Hepatocyte (in vitro differentiated cells): ENCODE measurements around the gene ALG1L2. TPM values are rescaled to one million over a fixed set of nuclear protein-coding genes. Genes with fewer than 3 reads are reported as not detected.
"Not testable (repeated sequence)": the region's sequence is repeated elsewhere in the genome, so short reads cannot be mapped to it uniquely, and the experiment has no call there.

Source experiments
- DNase-seq: peaks from one replicate; pipeline ENCODE4 v3.0.0-alpha.2; 2016; ENCODE audit warnings: low spot score
- H2AFZ ChIP-seq: fragments of 200-600 bp; sonication (generic); 2 replicates; pipeline ENCODE4 v1.6.0; 2016; ENCODE audit warnings: antibody characterized with exemption, mild to moderate bottlenecking
- H3K27ac ChIP-seq: fragments of 200-600 bp; sonication (generic); 2 replicates; pipeline ENCODE4 v1.5.1; 2016; ENCODE audit warnings: mild to moderate bottlenecking
- H3K27me3 ChIP-seq: fragments of 200-600 bp; sonication (generic); 2 replicates; pipeline ENCODE4 v1.6.1; 2016
- H3K36me3 ChIP-seq: fragments of 200-600 bp; sonication (generic); replicated peaks from 2 replicates; pipeline ENCODE4 v1.5.1; 2016; ENCODE audit warnings: low read depth; ENCODE audit not compliant: insufficient read depth
- H3K4me1 ChIP-seq: fragments of 200-600 bp; sonication (generic); 2 replicates; pipeline ENCODE4 v1.5.1; 2016; ENCODE audit warnings: mild to moderate bottlenecking, moderate library complexity; ENCODE audit not compliant: insufficient read depth
- H3K4me2 ChIP-seq: fragments of 200-600 bp; sonication (generic); 2 replicates; pipeline ENCODE4 v1.6.0; 2016
- H3K4me3 ChIP-seq: fragments of 200-600 bp; sonication (generic); 2 replicates; pipeline ENCODE4 v1.5.1; 2016; ENCODE audit warnings: mild to moderate bottlenecking
- H3K79me2 ChIP-seq: fragments of 200-600 bp; sonication (generic); 2 replicates; pipeline ENCODE4 v1.6.0; 2017; ENCODE audit warnings: mild to moderate bottlenecking
- H3K9me2 ChIP-seq: fragments of 200-600 bp; sonication (generic); replicated peaks from 2 replicates; pipeline ENCODE4 v1.6.0; 2017; ENCODE audit warnings: mild to moderate bottlenecking; ENCODE audit not compliant: insufficient read depth
- H3K9me3 ChIP-seq: fragments of 200-600 bp; sonication (generic); 2 replicates; pipeline ENCODE4 v1.5.1; 2016; ENCODE audit warnings: low read depth, mild to moderate bottlenecking
- H4K20me1 ChIP-seq: fragments of 200-600 bp; sonication (generic); 2 replicates; pipeline ENCODE4 v1.6.0; 2016; ENCODE audit warnings: mild to moderate bottlenecking; ENCODE audit not compliant: insufficient read depth, poor library complexity, severe bottlenecking
- WGBS: methylation state at CpG from one replicate; pipeline ENCODE4 v1.1.6; 2016; ENCODE audit warnings: low lambda C conversion rate; ENCODE audit errors: missing lambda C conversion rate; 5-methylcytosine and 5-hydroxymethylcytosine counted together
- polyA plus RNA-seq: library from polyadenylated mRNA; unstranded; fragments of >200 nt; fragmentation: Nextera tagmentation; extraction: Ambion mirVana; gene quantifications from 2 replicates; pipeline ENCODE4 v1.2.1, GENCODE V29; 2016
- total RNA-seq: library from RNA; depleted of rRNA; stranded (reverse); fragments of >200 nt; gene quantifications from 2 replicates; pipeline ENCODE4 v1.2.3, GENCODE V29; 2014

ALG1L2 gene
- total and polyA plus RNA-seq, 2 experiments from 2014 or later: 1.7 TPM; not detected in 1

- H3K27me3 ChIP-seq, H3K4me1 ChIP-seq, H4K20me1 ChIP-seq, H3K9me3 ChIP-seq, H3K9me2 ChIP-seq, H3K79me2 ChIP-seq, H3K36me3 ChIP-seq, H3K4me3 ChIP-seq, DNase-seq, H2AFZ ChIP-seq: not testable (repeated sequence)
- 64% methylated on average over 17 of the region's 17 CpGs for WGBS
- H3K27ac ChIP-seq: peak overlapping the region; percentile 88
- peak overlapping the region; percentile 49 for H3K4me2 ChIP-seq
These were observed 41.5 kb downstream of the ALG1L2 start for GRCh38 chr3:130122891-130123775.

DNA sequence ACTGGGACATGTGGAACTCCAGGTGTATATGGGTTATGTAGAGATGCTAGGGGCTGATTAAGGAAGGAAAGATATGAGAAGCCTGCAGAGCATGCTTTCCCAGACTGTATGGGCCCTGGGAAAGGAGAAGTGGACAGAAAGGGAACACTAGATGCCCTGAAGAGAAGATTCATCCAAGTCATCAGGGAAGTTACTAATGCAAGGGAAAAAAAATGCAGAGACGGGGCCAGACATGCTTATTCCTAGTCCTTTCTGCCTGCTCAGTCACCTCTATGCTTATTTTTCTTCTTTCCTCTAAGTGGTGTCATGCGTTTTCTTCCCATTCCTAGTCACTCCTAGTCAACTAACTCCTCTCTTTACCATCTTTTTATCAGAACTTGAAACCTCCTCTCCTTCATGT, 43.8 kb downstream of the ALG1L2 start:
- H2AFZ ChIP-seq, DNase-seq, H3K4me3 ChIP-seq, H3K27ac ChIP-seq, H3K27me3 ChIP-seq, H3K9me2 ChIP-seq, H3K36me3 ChIP-seq, H3K9me3 ChIP-seq, H4K20me1 ChIP-seq, H3K79me2 ChIP-seq, H3K4me1 ChIP-seq, H3K4me2 ChIP-seq: not testable (repeated sequence)
- WGBS: 89% methylated on average over 2 of the region's 2 CpGs

GRCh38 chr3:130136337-130136736, 54.7 kb downstream of the ALG1L2 start:
- H3K4me1 ChIP-seq, H3K36me3 ChIP-seq, H3K27ac ChIP-seq, H3K27me3 ChIP-seq, H3K4me2 ChIP-seq, H3K9me2 ChIP-seq, H2AFZ ChIP-seq, DNase-seq, H4K20me1 ChIP-seq, H3K79me2 ChIP-seq, H3K9me3 ChIP-seq, H3K4me3 ChIP-seq: not testable (repeated sequence)
- 68% methylated on average over 7 of the region's 7 CpGs for WGBS

- not testable (repeated sequence) for H3K9me2 ChIP-seq, H3K4me3 ChIP-seq, H3K27me3 ChIP-seq, H3K36me3 ChIP-seq, H3K79me2 ChIP-seq, H3K4me1 ChIP-seq, H3K27ac ChIP-seq, H2AFZ ChIP-seq, H4K20me1 ChIP-seq, DNase-seq, H3K9me3 ChIP-seq, H3K4me2 ChIP-seq
- WGBS: 82% methylated on average over 2 of the region's 2 CpGs
These were observed 56.1 kb downstream of the ALG1L2 start for GRCh38 chr3:130137685-130138084.

GRCh38 chr3:130138992-130139391, 57.4 kb downstream of the ALG1L2 start:
- not testable (repeated sequence) for H3K79me2 ChIP-seq, H3K4me2 ChIP-seq, H4K20me1 ChIP-seq, H3K27ac ChIP-seq, DNase-seq, H2AFZ ChIP-seq, H3K9me3 ChIP-seq, H3K9me2 ChIP-seq, H3K4me3 ChIP-seq, H3K27me3 ChIP-seq, H3K4me1 ChIP-seq, H3K36me3 ChIP-seq
- WGBS: 44% methylated on average over 8 of the region's 8 CpGs

DNA sequence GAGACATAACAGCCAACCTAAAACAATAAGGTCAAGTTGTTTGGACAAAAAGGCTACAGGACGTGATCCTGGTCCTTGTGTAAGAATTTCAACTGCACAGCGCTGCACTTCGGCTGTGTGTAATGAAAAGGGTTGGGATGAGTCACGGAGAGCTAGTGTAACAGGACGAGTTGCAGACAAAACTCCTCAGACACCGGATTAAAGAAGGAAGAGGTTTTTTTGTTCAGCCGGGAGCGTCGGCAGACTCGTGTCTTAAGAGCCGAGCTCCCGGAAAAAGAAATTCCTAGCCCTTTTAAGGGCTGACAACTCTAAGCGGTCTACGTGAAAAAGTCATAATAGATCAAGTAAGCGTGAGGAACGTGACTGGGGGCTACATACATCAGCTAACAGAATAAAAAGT, 59.1 kb downstream of the ALG1L2 start:
- DNase-seq: peak; percentile 52
- not testable (repeated sequence) for H3K9me3 ChIP-seq, H3K4me3 ChIP-seq, H3K9me2 ChIP-seq, H4K20me1 ChIP-seq, H3K79me2 ChIP-seq, H3K36me3 ChIP-seq, H3K27ac ChIP-seq, H3K27me3 ChIP-seq, H2AFZ ChIP-seq, H3K4me1 ChIP-seq
- WGBS: 37% methylated on average over 16 of the region's 16 CpGs
- H3K4me2 ChIP-seq: peak overlapping the region; percentile 53
